ENCODE measurements around the gene MAML2.
A peak's percentile ranks its signal among the peaks of the same experiment; 100 is the strongest.

The MAML2 gene

DNA sequence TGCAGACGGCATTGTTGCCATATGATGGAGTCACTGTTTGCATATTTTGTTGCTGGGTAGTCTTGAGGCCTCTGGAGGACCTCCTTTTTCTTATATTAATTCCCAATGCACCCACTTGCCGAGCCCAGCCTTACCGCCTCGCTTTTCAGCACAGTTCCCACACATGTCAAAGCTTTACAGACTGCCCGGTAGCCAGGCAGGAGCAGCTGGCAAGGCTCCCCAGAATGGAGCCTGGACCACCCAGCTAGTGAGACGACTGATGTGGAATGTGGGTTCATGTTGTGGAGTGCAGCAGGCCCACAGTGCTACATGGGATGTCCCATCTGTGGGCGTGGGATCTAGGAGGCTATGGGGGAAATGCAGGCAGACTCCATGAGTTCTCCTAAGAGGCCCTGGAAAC is 319.7 kb downstream of the MAML2 start:
- no peak for DNase-seq

DNA sequence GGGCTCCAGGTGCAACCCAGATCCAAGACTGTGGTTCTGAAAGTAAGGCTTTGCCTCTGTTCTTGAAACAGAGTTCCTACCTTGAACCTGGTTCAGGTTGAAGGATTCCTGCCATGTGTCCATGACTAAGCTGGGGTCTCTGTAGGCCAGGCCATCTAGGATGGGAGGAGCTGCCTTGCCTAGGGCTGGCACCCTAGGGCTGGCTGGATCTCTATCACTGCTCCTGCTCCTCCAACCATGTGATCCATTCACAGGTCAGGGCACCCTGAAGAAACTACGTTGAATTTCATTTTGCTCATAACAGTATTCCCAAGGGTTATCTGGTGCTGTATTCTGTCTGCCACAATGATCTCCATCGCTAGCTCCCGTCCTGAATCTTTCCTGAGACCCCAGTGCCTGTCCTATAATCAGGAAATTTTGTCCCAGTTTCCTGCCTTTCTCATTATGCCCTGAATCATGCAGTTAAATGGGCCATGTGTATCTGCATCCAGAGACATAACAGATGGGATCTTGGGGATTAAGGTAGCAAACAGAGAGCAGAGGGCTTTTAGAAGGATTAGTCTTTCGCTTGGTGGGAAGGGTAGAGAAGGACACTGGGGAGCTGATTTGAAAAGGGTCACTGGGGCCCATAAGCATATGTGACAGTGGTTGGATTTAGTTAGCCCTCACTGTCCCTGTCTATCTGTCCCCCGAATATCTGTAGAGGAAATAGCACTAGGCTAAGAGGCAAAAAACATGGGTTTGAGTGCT is 320.9 kb downstream of the MAML2 start:
- DNase-seq: no peak

DNA sequence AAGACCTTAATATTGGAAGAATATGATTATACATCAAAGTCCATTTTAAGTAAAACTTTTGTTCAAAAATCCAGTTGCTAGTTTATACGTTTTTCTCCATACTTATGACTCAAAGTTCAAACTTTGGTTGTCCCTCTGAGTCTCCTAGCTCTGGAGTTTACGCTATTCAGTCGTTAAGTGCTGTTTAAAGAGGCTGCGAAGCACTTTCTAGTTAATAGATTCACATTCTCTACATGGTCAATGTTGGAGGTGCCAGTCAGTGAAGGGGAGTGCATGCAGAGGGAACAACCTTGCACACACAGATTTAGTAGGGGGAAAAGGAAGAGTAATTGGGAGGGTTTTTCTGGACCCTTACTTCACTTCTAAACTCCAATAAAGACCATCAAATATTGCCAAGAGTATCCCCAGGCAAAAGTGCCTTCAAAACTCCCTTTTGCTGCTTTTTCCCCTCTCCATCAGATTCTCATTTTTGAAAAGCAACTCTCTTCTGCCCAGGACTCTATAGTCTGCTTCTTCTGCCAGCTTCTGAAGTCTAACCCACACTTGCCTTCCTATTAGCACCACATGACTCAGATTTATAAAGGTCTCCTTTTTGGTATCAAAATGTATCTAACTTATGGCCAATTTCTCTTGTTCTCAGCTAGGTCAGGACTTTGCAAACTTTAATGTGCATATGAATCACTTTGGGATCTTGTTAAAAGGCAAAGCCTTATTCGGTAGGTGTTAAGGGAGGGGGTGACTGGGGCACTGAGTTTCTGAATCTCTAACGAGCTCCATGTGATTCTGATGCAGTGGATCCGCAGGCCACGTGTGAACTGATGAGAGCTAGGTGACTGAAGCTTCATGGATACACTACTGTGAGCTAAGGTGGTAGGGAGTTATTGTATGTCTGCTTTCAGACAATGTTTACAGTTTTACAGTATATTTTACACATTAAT is 322.9 kb downstream of the MAML2 start:
- DNase-seq: no peak

DNA sequence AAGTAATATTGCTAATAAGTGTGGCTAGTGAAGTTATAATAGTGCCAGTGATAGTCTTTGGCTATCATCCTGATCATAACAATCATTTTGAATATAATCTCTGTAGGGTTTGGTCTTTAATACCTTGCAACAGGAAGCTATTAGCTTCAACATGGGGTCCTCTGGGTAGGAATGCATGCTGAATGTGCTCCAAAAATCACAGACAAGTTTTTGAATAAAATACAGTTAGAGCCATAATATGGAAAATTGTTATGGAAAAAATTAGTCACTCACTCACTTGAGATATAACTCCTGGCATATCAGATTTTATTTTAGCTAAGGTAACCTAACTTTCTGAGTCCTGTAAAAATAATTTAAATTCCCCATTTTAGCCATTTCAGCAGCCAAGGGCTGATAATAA is 323.7 kb downstream of the MAML2 start:
- DNase-seq: no peak

DNA sequence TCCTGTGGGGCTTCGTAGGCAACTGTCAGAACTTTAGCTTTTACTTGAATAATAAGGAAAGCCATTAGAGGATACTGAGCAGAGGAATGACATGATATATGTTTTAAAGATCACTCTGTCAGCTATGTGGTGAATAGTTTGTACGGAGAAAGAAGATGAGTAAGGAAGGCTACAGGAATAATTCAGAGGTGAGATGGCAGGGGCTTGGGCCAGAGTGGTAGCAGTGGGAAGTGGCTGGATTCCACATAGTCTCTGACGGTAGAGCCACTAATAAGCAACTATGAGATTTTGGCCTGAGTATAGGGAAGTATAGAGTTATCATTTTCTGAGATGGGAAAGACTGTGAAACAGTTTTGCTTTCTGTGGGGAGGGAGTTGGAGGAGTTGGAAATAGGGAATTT is 325.1 kb downstream of the MAML2 start:
- DNase-seq: no peak

DNA sequence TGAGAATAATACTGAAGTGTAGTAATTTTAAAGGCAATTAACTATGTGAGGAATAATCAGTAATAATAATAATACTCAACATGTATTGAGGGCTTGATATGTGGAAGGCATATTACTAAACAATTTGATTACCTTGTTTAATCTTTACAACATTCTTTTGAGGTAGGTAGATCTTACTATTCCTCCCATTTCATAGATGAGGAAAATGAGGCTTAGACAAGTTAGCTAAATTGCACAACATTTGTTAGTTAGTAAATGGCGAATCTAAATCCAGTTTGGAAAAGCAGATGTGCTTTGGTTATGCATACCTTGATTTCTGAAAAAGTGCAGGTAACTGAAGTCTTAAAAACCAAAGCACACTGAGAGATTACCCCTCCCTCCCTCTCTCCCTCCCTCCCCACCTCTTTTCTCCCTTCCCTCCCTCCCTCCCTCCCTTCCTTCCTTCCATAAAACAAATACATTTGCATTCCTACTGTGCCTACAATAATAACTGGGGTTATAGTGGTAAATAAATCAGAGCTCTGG is 326.0 kb downstream of the MAML2 start:
- no peak for DNase-seq

DNA sequence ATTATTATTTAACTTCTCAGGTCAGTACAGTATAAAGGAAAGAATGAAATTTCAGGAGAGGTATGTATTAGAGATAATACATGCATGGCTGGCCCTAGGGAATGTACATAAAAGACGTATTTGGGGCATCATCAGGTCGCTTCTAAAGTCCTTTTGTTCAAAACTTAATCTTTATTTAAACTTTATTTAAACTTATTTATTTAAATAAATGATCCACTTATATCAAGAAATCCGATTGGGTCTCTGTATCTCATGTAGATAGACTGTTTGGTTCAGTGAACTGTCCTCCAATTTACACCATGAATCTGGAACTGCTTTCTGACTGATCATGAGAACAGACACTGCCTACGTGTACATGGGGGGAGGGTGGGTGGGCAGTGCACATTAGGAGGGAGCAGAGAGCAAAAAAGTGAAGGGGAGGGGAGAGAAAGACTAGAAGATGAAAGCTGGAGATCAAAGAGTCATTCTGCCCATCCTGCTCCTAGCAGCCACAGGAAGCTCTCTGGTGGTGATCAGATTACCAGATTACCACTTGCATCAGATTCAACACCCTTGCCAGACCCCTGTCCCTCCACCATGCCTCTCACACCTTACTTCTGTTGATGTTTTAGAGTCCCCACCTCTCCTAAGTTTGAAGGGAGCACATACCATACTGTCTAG is 327.0 kb downstream of the MAML2 start:
- DNase-seq: no peak

DNA sequence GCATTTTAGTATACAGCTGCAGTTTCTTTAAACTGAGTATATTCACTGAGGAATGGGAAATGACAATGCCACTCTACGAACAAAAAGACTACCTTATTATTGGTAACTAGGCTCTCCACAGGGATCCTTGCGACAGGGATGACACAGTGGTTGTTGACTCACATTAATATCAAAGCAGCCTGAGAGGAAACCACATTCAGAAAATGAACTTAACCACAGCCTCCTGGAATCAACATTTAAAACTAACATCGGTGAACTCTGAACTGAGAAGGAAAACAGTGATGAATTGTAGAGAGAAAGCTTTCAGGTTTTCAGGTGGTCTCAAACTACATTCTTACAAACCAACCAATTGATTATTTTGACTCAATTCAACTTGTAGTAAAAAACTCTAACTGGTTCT is 328.8 kb downstream of the MAML2 start:
- peak; percentile 25 for DNase-seq

DNA sequence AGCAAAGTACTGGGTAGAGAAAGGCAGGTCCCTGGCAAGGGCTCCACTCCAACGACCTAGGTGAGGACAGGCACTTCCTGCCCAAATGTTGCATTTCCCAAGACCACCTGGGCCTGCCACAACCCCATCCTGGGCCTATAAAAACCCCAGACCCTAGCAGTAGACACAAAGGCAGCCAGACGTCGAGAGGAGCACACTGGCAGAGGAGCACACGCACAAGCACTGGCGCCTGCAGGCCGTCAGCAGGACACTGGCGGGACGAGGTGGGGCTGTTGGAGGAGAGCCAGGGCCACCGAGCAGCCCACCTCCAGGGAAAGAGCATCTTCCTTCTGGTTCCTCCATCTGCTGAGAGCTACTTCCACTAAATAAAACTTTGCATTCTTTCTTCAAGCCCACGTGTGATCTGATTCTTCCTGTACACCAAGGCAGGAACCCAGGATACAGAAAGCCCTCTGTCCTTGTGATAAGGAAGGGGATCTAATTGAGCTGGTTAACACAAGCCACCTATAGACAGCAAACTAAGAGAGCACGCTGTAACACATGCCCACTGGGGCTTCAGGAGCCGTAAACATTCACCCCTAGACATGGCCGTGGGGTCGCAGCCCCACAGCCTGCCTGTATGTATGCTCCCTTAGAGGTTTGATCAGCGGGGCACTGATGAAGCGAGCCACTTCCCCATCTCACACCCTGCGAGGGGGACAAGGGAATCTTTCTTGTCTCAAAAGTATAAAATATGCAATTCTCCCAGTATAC is 329.4 kb downstream of the MAML2 start:
- DNase-seq: no peak

DNA sequence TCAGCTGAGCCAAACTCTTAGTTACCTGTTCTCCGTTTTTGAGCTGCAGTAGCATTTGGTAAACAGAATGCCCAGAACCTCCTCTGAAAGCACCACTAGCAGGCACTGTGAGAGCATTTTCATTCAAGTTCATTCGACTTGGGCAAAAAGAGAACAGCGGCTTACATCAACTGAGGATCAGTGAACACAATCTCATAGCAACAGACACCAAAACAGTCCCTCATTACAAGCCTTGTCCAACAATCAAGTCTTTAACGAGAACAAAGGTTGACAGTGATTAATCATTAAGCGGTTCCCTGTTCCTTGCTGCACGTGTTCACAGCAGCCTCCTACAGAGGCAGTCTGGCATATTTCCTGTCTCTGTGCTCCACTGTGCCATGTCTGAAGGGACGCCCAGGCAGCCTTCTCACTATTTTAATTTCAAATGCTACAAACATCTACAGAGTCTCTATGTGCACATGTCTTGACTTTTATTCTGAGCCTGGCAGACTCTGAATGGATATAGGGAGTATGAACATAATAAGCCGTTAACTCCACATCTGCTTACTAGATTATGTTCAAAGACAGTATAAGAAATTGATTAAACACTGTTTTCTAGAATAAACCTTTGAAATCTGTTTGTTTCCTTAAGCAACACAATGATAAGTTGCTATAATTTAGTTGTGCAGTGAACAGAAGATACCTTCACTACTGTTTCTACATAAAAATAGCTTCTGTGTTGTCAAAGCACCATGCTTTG is 330.7 kb downstream of the MAML2 start:
- peak; percentile 46 for DNase-seq

DNA sequence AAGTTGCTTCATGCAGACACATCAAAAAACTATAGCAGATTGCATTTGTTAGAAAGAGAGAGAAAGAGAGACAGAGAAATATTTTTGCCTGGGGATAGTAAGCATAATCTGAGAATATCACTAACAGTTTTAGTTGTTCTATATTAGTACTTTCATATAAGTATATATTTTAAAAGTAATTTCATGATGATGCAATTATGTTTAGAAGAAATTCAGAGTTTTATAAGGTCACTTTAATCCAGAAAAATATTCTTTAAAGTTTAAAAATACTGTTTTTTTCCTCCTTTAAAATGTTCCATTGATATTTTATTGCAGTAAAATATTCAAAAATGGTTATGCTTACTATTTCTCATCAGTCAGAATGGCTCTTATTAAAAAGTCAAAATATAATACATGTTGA is 332.3 kb downstream of the MAML2 start:
- no peak for DNase-seq

DNA sequence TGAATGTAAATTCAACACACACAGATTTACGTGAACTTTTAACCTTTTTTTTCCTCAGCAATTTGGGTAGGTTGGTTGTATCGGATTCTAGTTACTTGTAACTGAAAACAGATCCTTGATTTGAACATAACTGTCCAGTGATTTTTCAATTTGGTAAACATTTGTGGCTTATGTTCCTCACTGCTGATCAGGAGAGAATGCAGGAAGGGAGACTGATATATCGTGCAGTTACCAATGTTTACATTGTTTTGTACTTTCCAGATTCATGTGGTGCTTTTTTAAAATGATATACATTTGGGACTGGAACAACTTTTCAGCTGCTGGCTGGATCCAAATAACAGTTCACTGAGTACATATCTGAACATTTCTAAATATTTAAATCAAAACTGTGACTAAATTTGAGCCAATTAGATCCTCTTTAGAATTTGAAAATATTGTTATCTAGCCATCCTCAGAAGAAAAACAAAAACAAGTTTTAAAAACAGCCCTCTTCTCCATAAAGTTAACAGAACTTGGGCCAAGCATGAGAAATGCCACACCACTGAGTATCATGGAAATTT is 334.8 kb downstream of the MAML2 start:
- DNase-seq: no peak

DNA sequence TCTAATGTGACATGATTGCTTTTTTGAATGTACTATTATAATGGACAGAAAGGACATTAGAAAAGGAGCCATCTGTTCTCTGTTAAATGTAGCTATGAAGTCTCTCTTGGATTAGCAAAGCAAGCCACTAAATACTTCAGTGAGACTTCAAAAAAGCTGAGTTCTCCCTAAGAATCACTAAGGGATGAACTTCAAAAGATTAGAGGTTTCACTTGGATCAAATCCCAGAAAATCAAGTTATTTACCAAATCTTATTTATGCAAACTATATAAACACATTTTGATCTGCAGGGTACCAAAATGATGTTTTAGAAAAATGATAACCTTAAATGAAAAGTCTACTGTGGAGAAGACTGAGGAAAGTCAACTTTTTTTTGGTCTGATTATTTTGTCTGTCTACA is 337.0 kb downstream of the MAML2 start:
- DNase-seq: no peak

DNA sequence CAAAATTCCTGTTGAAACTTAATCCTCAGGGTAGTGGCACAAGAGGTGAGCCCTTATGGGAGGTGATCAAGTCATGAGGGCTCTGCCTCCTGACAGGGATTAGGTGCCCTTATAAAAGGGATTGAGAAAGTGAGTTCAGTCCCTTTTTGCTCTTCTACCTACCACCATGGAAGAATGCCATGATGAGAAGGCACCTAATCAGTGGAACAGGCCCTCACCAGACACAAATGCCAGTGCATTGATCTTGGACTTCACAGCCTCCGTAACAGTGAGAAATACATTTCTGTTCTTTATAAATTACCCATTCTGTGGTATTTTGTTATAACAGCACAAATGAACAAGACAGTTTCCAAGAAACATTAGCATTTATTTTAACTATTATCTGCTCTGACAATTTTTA is 338.1 kb downstream of the MAML2 start:
- no peak for DNase-seq

DNA sequence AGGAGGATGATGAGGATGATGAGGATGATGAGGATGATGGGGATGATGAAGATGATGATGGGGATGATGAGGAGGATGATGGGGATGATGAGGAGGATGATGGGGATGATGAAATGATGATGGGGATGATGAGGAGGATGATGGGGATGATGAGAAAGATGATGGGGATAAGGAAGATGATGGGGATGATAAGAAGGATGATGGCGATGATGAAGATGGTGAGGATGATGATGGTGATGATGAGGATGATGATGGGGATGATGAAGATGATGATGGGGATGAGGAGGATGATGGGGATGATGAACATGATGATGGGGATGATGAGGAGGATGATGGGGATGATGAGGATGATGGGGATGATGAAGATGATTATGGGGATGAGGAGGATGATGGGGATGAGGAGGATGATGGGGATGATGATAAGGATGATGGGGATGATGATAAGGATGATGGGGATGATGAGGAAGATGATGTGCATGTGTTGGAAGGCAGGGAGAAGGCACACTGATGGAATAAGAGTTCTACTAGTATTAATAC is 340.2 kb downstream of the MAML2 start:
- DNase-seq: no peak

DNA sequence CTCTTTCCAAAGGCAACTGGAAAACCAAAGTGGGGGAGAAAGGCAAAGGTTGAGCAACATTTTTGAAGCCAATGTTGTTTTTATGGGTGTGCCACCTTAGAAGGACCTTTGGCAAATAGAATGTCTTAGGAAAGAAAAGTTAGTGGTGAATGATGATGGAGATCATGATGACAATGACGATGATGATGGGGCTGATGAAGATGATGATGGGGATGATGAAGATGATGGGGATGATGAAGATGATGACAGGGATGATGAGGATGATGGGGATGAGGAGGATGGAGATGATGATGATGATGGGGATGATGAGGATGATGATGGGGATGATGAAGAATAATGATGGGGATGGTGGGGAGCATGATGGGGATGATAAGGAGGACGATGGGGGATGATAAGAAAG is 340.7 kb downstream of the MAML2 start:
- DNase-seq: no peak

DNA sequence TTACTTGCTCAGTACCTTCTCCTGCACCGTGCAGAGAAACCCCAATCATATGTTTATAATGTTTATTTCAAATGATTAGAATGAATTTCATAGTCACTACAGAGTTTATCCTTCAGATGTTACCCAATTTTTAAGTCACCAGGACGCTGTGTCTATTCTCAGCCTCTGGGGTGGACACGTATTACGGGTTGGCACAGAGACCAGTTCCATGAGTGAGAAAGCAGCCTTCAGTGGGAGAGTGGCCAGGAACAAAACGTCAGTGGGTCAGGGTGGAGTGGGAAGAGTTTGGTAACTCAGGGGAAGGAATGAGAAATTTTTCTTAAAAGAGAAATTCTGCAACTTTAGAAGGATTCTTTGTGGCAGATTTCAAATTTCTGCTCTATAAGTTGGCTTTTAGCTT is 342.0 kb downstream of the MAML2 start:
- DNase-seq: no peak

DNA sequence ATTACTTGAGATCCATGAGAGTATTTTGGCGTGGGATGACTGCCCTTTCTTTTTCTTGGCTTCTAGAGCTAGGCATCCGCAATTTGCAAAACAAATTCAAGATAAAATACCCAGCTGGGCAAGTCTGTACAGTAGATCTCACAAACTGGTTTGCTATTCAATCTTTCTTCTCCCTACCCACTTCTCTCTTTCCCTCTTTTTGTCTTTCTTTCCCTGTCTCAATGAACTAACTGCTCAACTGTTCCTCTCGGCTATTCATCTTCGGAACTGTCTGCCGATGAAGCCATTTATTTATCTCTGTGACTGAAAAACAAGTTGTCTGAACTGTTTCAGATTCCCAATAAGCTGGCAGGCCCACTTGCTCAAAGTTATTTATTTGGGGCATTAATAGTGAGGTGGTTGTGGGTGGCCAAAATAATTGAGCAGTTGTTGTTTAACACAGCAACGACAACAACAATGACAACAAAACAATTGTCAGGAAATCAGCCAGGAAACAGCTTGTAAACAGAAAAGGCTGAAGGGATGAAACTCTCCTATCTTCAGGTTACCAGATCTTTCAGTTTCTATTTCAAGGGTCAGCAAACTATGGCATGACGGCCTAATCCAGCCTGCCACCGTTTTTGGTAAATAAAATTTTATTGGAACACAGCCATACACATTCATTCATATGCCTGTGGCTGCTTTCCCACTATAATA is 343.1 kb downstream of the MAML2 start:
- DNase-seq: no peak

DNA sequence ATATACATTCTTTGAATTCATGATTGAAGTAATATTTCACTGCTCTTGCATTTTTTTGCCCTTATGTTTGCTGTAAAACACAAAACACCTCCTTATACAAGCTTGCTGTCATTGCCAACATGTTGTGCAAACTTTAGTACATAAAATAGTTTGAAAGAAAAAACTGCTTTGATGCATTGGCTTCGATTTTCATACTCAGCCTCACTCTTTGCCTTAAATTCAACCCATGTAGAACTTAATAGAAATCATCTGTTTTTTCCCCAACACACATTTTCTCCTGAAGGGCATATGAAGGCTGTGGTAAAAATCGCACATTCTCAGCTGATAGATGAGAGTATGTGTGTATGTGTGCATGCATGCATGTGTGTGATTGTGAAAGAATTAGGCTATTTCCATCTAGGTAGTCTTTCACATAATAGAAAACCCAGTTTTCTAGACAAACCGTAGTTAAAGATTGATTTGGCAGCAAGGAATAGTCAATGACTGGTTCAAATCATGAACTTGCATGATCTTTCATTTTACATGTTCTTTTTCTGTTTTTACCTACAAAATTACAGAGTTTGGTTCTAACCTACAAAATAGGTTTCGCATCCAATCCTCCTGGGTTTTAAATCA is 346.3 kb downstream of the MAML2 start:
- DNase-seq: no peak

DNA sequence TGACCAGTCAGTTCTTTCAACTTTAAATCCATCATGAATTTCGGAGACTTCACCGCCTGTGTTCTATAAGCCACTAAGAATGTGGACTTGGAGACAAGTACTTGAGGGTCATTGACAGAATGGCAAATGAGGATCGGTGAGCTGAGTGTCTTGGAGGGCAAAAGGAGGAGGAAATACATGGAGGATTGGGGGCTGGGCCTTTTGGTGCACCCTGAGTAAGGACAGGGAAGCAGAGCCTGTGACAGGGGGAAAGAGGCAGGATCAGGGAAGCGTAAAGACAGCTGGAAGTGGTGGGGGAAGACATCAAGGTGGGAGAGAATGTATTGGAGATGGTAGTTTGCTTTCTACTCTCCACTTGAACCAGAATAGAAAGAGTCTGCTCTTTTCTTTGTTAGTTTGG is 348.7 kb downstream of the MAML2 start:
- DNase-seq: no peak
